ENCODE results near the gene PRR4. TPM values are rescaled to one million over a fixed set of nuclear protein-coding genes. Genes with fewer than 3 reads are reported as not detected.

PRR4 gene
- total RNA-seq, 2 donors from 2014 or later = 7.9 to 66.9 TPM

- no peak overlapping the region for H3K4me3 ChIP-seq
- H3K27ac ChIP-seq = no peak overlapping the region
- H3K4me1 ChIP-seq (replicated peaks) = no peaks in the 10 kb centered on the region
- H3K9me3 ChIP-seq = no peaks in the 10 kb centered on the region
- DNase-seq (ENCODE audit: low spot score) = no peak
- TF ChIP-seq POLR2AphosphoS5 (IDR thresholded peaks at IDR 0.05) = no peak
- TF ChIP-seq POLR2A (IDR thresholded peaks at IDR 0.05) = no peak
- no peak for TF ChIP-seq CTCF (IDR thresholded peaks at IDR 0.05)
- intact Hi-C loops (cut with DNase I) = no loop called here
- WGBS = 100% methylated on average over 1 of the region's 1 CpG
- no peaks in the 10 kb centered on the region for H3K36me3 ChIP-seq
- H3K27me3 ChIP-seq (replicated peaks; ENCODE audit: insufficient read depth) = no peaks in the 10 kb centered on the region
Observed at GRCh38 chr12:10829994-10830393, 19.3 kb downstream of the PRR4 start.

- Histone ChIP-seq H3K4me3 (no peak within 1 kb of the TSS), H3K27me3 (replicated peaks; ENCODE audit: insufficient read depth) (no peaks in the 10 kb centered on the region), H3K36me3 (no peaks in the 10 kb centered on the region), H3K27ac (no peak within 1 kb of the TSS), H3K4me1 (replicated peaks) (no peaks in the 10 kb centered on the region), H3K9me3 (no peaks in the 10 kb centered on the region)
- 77% methylated on average over 3 of the region's 3 CpGs for WGBS
- TF ChIP-seq POLR2A (IDR thresholded peaks at IDR 0.05) (no peak), CTCF (IDR thresholded peaks at IDR 0.05) (no peak), POLR2AphosphoS5 (IDR thresholded peaks at IDR 0.05) (no peak)
- DNase-seq (ENCODE audit: low spot score) = no peak
- intact Hi-C loops (cut with DNase I) = no loop called here
Observed at GRCh38 chr12:10826258-10826657, 23.0 kb downstream of the PRR4 start, which contains the start of gene TAS2R10. TSS of gene TAS2R10 (minus strand) at chr12:10826358. CDS start at chr12:10826269, 89 bp downstream.

GRCh38 chr12:10824957-10825356 is 24.3 kb downstream of the PRR4 start:
- Histone ChIP-seq H3K4me3 (no peak overlapping the region), H3K27ac (no peak overlapping the region), H3K9me3 (no peaks in the 10 kb centered on the region), H3K36me3 (no peaks in the 10 kb centered on the region), H3K27me3 (replicated peaks; ENCODE audit: insufficient read depth) (no peaks in the 10 kb centered on the region), H3K4me1 (replicated peaks) (no peaks in the 10 kb centered on the region)
- 81% methylated on average over 3 of the region's 3 CpGs for WGBS
- TF ChIP-seq CTCF (IDR thresholded peaks at IDR 0.05) (no peak), POLR2A (IDR thresholded peaks at IDR 0.05) (no peak), POLR2AphosphoS5 (IDR thresholded peaks at IDR 0.05) (no peak)
- intact Hi-C loops (cut with DNase I) = no loop called here
- no peak for DNase-seq (ENCODE audit: low spot score)

GRCh38 chr12:10811883-10812536 is 37.3 kb downstream of the PRR4 start:
- intact Hi-C loops (cut with DNase I) = no loop called here
- Histone ChIP-seq H3K4me1 (replicated peaks) (no peaks in the 10 kb centered on the region), H3K36me3 (no peaks in the 10 kb centered on the region), H3K27me3 (replicated peaks; ENCODE audit: insufficient read depth) (no peaks in the 10 kb centered on the region), H3K27ac (no peak overlapping the region), H3K9me3 (no peaks in the 10 kb centered on the region), H3K4me3 (no peak overlapping the region)
- DNase-seq (ENCODE audit: low spot score) = no peak
- TF ChIP-seq POLR2A (IDR thresholded peaks at IDR 0.05) (no peak), CTCF (IDR thresholded peaks at IDR 0.05) (no peak), POLR2AphosphoS5 (IDR thresholded peaks at IDR 0.05) (no peak)
- WGBS = 78% methylated on average over 3 of the region's 3 CpGs

GRCh38 chr12:10810068-10810467 is 39.2 kb downstream of the PRR4 start, which contains the start of gene TAS2R9:
TSS of gene TAS2R9 (minus strand) at chr12:10810168. CDS start at chr12:10810075, 93 bp downstream.
- H3K4me1 ChIP-seq (replicated peaks) = no peaks in the 10 kb centered on the region
- H3K9me3 ChIP-seq = no peaks in the 10 kb centered on the region
- TF ChIP-seq CTCF (IDR thresholded peaks at IDR 0.05) (no peak), POLR2AphosphoS5 (IDR thresholded peaks at IDR 0.05) (no peak)
- no peaks in the 10 kb centered on the region for H3K36me3 ChIP-seq
- no peak within 1 kb of the TSS for H3K4me3 ChIP-seq
- DNase-seq (ENCODE audit: low spot score) = no peak
- H3K27me3 ChIP-seq (replicated peaks; ENCODE audit: insufficient read depth) = no peaks in the 10 kb centered on the region
- H3K27ac ChIP-seq = no peak within 1 kb of the TSS
- intact Hi-C loops (cut with DNase I) = no loop called here
